Measurements from ENCODE around the gene MMP3.

The MMP3 gene

DNA sequence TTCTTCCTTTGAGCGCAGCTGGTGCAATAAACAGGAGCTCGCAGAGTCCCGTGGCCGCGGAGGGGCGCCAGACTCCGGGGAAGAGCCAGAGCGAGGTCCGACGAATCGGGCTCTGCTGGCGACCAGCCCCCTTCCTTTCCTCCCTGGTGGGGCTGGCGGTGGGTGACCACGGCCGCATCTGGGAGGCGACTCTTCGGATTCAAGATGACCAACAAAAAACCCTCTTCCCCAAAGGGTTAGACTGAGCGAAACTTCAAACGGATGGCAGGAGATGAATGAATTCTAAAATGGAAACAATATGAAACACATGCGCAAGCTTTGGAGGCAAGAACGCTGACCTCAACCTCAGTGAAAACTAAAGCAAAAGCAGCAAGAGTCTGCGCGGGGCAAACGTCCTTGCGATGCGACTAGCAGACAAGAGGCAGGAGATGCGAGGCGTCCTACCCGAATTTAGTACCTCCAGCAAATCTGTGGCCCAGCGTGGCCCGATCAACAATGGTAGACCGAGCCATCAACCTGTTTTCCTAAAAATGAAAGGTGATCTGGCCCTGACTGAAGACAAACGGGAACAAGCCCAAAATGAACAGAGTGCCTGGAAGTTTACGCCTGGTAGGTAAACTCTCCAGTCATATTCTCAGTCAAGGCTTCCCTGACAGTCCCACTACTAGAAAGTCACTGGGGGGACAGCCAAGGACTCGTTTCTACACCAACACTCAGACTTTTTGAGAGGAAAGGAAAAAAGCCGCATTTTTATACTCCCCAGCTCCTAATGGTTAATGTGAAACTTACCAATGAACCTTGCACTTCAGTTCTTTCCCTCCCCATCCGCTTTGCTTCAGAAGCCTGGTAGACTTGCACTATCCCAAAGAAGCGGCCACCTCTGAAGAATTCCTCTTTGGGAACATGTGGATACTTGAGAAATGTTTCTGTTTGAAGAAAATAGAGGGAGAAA is 11.6 kb downstream of the MMP3 start:
- DNase-seq = no peak

DNA sequence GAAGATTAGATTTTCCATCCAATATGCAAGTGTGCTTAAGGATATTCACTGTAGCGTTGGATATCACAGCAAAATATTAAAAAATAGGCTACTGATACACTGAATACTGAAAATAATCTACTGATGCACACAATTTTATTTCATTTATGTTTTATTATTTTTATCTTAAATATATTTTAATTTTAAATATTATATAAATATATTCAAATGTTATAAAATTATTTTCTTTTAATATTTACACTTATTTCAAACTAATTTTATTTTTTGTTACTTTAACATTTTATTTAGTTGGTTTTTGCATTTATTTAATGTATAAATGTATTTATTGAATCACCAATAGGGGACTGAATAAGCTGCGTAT is 12.3 kb downstream of the MMP3 start:
- no peak for DNase-seq

DNA sequence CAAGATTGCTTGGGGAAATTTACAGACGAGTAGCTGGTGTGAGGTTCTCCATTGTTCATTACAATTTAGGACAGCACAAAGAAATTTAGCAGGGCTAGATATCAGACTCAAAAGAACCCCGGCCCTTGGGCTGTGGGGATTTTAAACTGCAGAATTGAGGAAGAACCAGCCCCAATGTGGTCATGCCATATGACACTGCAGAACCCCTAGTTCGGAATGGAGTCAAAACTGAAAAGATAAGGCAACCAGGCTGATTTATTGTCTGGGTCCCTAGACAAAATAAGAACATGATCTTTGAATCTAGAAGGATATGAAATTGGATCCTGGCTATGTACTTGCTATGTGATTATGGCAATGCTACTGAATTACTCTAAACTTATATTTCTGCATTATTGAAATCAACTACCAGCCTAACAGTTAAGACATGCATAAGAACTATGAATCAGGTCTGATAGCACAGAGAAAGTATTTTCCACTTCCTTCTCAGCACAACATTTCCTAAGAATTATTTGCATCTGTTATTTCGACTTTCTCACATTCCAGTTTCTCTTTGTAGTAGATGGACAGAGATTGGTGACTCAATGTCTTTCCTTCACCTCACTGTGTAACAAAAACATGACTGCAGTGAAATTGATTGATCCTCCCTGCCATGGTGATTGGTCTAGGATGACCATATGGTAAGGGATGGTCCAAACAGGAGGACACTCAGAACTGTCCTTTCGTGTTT is 13.2 kb downstream of the MMP3 start:
- no peak for DNase-seq

DNA sequence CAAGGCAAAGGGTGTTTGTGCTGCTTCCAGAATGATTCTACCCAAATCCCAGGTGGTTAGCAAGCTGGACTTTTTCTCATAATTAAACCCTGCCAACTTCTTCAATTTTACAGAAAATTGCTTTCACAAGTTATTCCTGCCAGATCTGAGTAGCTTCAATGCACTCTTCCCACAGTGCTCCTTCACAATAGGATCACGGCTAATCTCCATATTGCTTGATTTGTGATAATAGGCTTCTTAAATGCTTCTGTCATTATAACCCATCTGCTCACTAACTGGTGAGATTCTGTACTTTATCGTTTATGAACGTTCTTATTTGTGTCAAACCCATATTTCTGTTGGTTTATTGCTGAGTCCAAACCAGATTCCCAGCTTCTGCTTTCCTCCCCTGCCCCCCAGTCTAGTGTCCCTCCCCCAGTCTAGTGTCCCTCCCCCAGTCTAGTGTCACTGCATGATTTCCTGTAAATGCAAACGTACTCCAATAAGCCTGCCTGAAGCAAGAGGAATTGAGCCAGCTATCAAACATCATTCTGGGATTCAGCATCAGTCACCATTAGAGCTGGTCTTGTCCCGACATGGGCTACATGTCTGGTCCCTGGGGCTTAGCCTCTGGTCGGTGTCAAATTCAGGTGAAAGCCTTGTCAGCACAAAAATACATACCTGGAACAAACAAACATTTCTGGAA is 14.0 kb downstream of the MMP3 start:
- no peak for DNase-seq

DNA sequence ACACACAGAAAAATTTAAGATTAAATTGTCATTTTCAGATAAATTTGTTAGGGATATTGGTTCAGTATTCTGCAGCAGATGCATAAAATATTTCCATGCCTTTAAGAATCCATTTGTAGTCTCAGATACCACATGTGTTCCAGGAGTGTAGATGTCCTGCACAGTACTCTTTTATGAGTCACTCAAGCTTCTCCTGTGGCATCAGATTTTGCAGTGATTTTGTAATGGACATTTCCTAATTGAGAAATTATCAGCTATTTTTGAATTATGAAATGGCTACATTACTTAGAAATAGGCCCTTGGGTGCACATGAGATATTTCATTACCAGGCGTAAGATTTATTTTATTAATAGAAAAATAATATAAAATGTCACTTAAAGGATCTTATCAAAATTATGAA is 18.9 kb downstream of the MMP3 start:
- no peak for DNase-seq

DNA sequence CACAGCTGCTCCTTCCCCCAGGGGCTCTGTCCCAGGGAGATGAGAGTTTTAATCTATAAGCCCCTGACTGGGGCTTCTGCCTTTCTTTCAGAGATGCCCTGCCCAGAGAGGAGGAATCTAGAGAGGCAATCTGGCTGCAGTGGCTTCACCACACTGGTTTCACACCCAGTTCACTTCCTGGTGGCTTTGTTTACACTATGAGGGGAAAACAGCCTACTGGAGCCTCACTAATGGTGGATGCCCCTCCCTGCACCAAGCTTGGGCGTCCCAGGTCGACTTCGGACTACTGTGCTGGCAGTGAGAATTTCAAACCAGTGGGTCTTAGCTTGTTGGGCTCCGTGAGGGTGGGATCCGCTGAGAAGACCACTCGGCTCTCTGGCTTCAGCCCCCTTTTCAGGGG is 23.9 kb downstream of the MMP3 start:
- DNase-seq = no peak

DNA sequence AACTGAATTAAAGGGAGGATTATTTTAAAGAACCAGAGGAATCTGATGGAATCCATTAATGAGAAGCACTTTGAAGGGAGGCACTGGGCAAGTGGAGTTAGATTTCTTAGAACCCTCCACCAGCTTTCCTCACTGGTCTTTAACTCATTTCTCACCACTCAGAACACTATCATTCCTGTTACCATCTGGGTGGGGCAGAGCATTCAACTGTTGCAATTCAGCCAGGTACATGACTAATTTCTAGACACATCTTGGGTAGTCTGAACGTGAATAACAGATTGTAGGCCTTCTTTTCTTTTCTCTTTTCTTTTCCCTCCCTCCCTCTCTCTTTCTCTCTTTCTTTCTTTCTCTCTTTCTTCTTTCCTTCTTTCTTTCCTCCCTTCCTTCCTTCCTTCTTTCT is 29.9 kb downstream of the MMP3 start:
- DNase-seq = no peak

DNA sequence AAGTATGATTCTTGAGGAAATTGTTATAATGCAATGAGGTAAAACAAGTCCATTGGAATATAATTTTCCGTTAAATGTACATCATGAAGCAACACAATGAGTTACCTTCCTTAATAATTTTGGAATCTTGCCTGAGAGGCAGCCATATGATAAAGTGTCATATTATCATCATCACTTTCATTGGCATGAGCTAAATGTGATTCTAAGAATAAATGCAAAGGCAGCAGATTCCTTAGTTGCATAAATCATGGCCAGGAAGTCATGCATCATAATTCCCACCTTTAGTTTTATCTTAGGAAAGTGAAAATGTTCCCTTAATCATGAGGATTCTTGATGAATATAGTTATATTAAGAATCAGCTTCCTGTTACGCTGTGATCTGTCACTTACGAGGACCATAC is 31.2 kb downstream of the MMP3 start:
- no peak for DNase-seq

DNA sequence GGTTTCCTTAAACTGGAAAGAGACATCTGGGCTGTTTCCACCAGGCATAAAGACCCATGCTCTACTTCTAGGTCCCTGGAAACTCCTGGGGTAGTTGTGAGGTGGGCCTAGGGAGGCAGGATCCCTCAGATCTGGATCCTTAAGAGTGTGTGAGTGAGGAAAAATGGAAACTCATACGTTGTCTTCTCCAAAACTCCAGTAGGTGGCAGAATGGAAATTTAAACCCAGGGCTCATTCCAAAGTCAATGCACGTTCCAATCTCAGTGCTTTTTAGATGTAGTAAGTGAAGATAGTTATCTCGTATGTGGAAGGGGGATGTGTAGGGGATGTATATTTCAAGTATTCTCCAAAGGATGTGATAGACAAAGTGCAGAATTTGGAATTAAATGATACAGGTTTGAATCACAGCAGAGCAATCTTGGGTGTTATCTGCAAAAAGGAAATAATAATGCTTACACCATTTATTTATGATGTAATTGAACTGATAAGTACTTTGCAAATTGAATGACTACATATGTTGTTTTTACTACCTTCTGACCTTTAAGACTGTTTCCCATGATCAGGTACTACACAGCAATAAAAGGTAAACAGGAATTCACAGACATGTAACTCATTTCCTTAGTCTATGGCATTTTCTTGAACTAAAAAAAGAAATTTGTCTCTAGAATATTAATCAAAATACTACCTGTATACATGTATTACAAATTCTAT is 32.3 kb downstream of the MMP3 start:
- DNase-seq = no peak

DNA sequence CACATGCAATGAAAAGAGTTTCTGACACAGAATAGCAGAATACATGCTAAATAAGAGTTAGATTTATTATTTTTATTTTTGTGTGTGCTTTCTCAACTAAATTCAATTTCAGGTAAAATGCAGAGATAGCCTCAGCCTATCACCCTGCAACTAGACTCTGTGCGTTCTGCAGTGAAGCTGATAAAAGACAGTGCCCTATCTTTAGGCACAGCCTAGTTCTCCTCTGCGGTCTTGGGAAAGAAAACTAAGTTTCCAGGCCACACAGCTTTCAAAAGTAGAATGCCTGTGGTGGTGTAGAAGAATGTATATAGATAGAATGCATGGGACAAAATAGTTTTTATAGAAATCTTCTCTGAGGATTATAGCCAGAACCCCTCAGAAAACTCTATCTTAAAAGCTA is 33.4 kb downstream of the MMP3 start:
- no peak for DNase-seq

DNA sequence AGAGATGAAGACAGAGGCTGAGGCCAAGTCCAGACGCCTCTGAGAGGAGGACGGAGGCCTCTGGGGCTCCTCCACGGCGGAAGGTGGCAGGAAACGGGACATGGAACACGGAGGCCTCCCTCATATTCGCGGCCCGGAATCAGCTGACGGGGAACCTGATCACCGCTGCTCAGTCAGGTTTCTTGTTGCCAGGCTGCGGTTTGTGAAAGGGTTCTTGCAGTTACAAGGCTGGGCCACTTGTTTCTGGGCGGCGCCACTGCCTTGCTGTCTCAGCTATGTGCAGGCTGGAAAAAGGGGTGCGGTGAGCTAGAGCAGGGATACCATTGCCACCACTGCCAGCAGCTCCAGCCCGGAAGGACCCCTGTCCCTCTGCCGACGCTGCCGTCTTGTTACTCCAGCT is 35.5 kb downstream of the MMP3 start:
- DNase-seq = no peak

DNA sequence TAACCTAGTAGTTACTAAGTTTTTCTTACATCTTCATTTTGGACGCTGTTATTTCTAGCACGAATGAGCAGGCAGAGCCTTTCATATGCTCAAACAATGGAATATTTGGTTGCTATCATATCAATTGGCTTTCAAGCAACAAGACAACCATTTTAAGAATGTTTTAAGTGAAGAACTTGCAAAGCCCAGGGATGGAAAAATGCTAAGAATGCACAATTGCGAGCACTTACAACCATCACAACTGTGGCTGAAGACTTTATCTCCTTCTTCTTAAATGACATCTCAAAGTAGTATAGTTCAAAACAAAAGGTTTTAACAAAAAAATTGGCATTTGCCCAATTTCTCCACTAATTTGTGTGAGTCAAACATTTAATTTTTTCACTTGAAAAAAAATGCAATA is 37.1 kb downstream of the MMP3 start:
- DNase-seq = no peak

DNA sequence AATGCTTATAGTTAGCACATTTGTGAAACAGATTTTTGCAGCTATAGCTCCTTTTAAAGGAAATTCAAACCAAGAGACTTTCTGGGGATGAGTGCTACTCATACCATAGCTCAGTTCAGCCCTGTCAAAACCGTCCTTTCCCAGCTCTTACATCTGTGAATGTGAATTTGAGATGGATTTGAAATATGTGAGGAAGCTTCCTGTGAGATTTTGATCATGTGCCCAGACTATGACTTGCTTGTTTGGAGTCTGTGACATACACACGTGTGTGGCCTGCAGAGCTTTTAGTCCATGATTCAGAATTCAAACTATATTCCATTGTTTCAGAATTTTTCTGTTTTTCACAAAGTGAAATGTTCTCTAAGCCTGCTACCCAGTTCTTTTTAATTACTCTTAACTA is 41.1 kb downstream of the MMP3 start:
- no peak for DNase-seq

DNA sequence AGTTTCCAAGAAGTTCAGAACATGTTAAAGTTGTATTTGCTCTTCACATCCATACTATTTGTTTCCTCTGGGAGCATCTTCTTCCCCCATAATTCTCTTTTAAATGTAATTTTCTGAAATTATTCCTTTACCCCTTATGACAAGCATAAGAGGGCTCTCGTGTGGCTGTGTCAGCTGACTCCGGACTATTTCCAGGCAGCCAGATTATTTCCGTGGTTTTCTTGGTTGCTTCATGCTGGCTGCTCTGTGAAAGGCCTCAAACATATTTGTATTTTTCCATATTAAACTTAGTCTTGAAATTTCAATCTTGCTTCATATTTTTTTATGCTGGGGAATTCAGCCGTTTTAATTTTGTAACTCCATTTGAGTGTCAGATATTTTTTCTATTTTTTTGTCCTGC is 42.6 kb downstream of the MMP3 start:
- DNase-seq = no peak

DNA sequence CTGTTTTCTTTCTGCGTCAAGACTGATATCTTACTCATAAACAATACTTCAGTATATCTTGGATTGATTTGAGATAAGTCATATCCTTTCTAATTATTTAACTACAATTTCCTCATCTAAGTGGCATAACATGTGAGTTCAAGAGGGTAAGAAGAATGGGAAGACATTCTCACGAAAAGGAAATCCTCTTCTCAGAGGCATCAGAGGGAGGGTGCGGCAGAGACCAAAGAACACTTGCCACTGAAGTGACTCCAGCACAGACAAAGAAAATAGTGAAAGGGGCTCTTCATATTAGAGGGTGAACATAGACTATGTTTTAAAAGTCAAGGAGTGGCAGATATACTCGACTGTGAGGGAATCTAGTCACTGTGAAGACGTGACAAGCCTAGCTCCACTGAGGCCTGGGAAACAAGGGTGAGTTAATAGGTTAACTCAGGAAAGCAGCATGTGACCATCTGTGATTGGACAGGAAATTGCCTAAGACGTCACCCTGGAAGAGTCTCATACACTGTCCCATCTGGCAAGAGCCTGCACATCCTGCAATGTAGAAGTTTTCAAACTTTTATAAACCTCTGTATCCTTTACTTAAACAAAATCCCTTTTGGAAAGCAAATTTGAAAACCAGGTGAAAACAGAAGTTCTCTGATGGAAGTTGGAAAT is 43.6 kb downstream of the MMP3 start:
- no peak for DNase-seq

DNA sequence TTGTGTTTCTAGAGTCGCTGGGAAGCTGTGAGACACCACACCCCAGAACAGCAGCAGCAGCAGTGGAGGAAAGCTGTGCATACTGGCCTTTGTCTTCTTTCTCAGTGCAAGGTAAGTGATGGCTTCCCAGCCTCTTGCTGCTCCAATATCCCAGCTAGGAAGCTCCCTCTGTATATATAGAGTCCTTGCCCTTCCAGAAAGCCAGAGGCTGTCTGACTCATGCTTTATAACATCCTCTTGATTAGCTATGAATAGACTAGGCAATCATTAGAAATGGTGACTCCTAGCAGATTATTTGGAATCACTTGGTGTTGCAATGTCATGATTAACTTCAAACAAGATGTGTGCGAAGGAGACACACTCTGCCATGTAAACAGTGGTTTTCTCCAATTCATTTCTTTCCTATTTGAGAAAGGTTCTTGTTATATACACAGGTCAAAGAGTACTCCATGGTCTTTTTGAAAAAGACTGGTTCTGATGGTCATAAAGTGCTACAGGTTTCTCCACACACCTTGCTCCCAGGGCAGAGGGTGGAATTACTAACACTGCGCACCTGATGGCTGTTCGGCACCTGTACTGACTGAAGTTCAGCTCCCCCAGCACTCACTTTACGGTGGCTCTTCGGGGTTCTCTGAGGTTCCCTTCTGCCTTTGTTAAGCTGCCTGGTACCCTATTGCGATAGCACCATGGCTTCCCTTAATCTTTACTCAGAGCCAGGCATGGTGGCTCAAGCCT is 45.2 kb downstream of the MMP3 start, which contains the start of gene MMP1:
Gene MMP1 (minus strand): TSS at position 149 of the 735 bp plus-strand sequence. CDS start 68 bp downstream, at position 81.
- DNase-seq = no peak

DNA sequence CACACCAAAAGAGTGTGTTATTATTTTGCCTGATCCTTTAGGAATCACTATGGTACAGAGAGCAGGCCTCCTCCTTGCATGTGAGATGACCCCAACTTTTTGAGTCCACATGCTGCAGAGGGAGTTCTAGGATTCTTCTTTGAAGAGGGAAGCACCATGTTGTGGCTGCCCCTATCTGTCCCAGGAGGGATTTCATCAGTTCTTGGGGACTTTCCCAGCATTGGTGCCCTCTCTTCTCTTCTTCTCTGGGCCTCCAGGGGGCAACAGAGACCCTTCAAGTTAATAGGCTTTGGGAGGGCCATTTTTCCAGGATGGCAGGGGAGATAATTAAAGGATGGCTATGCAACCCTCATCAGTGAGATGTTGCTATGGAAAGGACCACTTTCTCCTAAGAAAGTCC is 49.0 kb downstream of the MMP3 start:
- DNase-seq = no peak

DNA sequence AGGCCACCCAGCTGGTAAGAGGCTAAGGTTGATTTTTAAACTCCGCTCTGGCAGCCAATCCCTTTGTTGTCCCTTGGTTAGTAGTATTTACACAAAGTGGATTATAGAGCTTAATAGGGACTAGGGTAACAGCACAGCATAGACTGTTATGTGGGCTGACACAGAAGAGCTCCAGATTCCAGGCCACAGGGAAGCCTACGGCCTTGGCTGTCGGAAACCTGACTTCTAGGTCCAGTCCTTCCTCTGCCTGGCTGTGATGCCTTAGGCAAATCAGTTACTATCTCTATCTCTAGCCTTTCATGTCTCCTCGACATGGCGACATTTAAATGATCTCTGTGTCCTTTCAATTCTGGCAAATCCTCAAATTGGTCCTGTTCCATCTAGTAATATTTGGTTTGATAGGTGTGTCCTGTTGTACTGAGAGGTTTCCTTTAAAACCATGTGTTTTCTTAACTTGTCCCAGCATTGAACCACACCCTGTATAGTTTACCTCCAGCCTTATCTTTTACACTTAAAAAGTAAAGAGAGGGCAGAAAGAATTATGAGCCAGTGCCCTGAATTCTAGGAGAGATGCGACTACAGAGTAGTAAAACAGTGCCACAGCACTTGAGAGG is 49.6 kb downstream of the MMP3 start:
- no peak for DNase-seq

DNA sequence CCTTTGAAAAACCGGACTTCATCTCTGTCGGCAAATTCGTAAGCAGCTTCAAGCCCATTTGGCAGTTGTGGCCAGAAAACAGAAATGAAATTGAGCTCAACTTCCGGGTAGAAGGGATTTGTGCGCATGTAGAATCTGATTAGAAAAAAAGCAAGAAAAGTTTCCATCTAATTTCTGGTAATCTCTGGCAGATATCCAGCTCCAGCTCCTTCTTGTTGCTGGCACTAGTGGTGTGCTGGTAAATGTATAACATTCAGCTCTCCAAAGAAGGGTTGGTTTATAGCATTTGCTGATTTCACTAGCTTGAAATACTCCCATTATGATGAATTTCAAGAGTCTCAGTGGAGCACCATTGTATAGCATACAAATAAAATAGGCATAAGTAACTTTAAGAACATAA is 50.8 kb downstream of the MMP3 start:
- DNase-seq = no peak

DNA sequence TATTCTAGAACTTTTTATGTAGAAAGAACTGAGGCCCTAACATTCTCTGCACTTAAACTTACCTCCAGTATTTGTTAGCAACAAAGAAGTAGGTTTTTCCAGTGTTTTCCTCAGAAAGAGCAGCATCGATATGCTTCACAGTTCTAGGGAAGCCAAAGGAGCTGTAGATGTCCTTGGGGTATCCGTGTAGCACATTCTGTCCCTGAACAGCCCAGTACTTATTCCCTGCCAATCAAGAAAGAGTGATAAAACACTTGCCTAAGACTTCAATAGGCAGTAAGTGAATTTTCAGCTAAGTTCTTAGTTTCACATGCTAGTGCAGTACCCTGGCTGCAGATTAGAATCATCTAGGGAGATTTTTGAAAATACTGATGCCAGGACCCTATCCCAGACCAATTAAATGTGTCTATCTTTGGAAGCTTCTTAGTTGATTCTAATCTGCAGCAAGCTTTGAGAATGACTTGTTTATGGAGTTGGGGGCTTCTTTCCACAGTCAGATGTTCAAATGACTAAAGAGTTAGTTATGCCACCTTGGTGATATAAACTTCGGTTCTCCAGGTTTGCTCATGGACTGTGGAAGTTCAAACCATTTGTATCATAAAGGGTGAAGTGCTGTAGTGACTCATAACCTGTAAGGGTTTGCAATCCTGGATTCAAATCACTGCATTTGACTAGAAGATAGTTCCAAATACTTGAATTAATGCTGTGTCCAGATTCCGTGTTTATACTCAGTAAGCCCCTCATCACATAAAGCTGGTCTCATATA is 52.0 kb downstream of the MMP3 start:
- DNase-seq = no peak
